Measurements from ENCODE around the gene PSEN2. TPM values are rescaled to one million over a fixed set of nuclear protein-coding genes. Genes with fewer than 3 reads are reported as not detected.

Gene PSEN2
- total RNA-seq, 1 donor from 2014 or later: 12.4 TPM

DNA sequence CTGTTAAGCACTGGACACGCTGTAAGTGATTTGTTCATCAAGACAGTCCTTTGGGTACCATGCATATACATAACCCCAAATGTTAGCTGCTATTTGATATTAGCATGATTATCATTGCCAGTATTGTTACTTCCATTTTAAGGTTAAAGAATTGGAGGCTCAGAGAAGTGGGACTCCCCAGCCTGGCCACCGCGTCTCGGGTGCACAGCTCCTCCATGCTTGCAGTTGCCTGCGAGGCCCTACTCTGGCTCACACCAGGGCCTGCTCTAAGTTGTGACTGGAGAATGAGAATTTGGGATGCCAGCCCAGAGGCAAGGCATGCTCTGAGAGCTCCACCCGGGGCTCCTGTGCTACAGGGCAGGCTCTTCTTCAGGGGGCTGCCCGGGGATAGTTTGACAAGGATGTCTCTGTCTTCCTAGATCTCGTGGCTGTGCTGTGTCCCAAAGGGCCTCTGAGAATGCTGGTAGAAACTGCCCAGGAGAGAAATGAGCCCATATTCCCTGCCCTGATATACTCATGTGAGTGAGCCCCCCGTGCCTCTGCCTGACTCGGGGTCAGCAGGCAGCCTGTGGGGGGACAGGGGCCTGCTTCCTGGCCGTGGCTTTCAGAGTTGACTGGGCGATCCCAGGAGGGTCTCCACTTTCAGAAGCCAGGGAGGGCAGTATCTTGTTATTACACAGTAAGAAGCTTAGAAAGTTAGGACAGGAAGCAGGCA, 19.4 kb downstream of the PSEN2 start:
- TF ChIP-seq, protein P1, sequence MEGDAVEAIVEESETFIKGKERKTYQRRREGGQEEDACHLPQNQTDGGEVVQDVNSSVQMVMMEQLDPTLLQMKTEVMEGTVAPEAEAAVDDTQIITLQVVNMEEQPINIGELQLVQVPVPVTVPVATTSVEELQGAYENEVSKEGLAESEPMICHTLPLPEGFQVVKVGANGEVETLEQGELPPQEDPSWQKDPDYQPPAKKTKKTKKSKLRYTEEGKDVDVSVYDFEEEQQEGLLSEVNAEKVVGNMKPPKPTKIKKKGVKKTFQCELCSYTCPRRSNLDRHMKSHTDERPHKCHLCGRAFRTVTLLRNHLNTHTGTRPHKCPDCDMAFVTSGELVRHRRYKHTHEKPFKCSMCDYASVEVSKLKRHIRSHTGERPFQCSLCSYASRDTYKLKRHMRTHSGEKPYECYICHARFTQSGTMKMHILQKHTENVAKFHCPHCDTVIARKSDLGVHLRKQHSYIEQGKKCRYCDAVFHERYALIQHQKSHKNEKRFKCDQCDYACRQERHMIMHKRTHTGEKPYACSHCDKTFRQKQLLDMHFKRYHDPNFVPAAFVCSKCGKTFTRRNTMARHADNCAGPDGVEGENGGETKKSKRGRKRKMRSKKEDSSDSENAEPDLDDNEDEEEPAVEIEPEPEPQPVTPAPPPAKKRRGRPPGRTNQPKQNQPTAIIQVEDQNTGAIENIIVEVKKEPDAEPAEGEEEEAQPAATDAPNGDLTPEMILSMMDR (IDR thresholded peaks at IDR 0.05; ENCODE audit: unreplicated experiment): no peak
- no peaks in the 10 kb centered on the region for H3K4me1 Mint-ChIP-seq
- H3K36me3 Mint-ChIP-seq: peaks cover 13% of the 10 kb centered on the region
- no peak overlapping the region for H3K4me3 Mint-ChIP-seq
- no peaks in the 10 kb centered on the region for H3K9me3 Mint-ChIP-seq
- DNase-seq (ENCODE audit: low spot score in 2 of 2, unreplicated experiment in 2 of 2): no peak
- no peak overlapping the region for H3K27ac Mint-ChIP-seq
- no peaks in the 10 kb centered on the region for H3K27me3 Mint-ChIP-seq (ENCODE audit: low read depth)

DNA sequence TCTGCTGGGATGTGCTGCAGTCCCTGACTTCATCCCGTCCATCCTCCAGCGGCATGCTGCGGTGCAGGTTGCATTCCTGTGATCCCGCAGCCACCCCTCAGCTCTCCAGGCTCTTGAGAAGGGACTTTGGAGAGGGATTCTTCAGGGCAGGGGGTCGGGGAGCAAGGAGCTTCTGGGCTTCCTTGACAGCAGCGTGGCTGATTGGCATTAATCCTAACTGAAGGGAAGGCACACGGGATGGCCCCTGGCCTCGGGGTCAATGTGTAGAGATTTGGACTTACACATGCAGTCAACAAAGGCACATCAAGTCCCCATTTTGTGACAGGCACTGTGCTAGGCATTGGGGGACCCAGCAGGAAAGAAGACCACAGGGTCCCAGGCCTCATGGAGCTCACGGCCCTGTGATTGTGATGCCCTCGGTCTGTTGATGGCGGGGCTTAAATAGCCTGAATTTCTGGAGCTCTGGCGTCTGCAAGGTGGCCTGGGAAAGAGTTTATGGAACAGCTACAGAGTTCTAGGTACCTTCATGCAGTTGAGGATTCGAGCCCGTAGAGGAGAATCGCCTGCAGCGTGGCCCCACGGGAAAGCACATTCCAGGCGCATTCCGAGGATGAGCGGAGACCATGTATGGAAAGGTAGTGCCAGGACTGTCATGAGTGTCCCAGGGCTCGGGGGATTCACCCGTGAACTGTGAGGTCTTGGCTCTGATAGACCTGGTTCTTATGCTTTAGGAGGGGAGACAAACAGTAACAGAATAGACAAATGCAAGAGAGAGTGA, 20.1 kb downstream of the PSEN2 start:
- Mint-ChIP-seq H3K36me3 (peaks cover 9% of the 10 kb centered on the region), H3K4me3 (no peak overlapping the region), H3K27me3 (ENCODE audit: low read depth) (no peaks in the 10 kb centered on the region), H3K9me3 (no peaks in the 10 kb centered on the region), H3K27ac (no peak overlapping the region), H3K4me1 (no peaks in the 10 kb centered on the region)
- TF ChIP-seq, protein P1 (IDR thresholded peaks at IDR 0.05; ENCODE audit: unreplicated experiment): no peak
- no peak for DNase-seq (ENCODE audit: low spot score in 2 of 2, unreplicated experiment in 2 of 2)

DNA sequence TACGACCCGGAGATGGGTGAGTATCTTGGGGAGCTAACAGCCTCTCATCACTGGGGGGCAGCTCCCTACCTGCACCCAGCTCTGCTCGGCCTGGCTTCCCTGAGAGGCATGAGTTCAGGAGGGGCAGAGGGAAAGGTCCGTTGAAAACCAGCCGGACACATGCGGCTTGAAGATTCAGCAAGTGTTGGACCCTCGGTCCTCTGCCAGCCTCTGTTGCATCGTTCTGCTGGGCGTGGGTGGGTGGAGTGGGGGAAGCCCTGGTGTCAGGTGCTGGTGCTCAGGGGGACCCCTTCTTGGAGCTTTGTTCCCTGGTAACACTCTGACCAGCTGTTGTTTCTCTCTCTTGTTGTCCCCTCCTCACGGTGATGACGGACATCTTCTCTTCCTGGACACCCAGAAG, 20.9 kb downstream of the PSEN2 start:
- Mint-ChIP-seq H3K9me3 (no peaks in the 10 kb centered on the region), H3K4me1 (no peaks in the 10 kb centered on the region), H3K27ac (no peak overlapping the region), H3K36me3 (peaks cover 8% of the 10 kb centered on the region), H3K4me3 (no peak overlapping the region), H3K27me3 (ENCODE audit: low read depth) (no peaks in the 10 kb centered on the region)
- TF ChIP-seq, protein P1 (IDR thresholded peaks at IDR 0.05; ENCODE audit: unreplicated experiment): no peak
- no peak for DNase-seq (ENCODE audit: low spot score in 2 of 2, unreplicated experiment in 2 of 2)

DNA sequence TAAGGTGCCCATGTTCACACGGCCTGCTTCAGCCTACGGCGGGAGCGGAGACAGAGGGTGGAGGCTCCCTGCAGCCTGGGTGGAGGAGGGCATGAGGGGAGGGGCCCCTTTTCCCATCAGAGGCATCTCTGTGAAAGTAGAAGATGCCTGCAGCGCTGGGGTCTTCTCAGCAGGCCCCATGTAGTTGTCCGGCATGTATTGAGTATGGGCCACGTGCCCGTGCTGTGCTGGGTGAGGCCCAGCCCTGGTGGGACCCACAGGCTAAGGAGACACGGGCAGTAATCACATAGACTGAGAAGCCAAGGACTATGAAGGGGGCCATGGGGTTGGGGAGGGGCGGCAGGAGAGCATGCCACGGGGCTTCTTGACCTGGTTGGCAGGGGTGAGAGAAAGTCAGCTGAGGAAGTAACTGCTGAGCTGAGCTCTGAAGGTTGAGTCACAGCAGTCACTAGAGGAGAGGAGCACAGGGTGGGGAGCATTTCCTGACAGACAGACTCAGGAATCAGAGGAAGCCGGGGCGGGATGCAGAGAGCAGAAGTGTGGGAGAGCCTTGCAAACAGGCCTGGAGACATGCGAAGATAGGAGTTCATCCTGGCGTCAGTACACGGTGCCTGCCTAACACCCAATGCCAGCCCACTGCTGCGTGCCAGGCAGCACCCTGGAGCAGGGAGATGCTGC, 21.6 kb downstream of the PSEN2 start:
- H3K27me3 Mint-ChIP-seq (ENCODE audit: low read depth): no peaks in the 10 kb centered on the region
- peaks cover 10% of the 10 kb centered on the region for H3K36me3 Mint-ChIP-seq
- no peaks in the 10 kb centered on the region for H3K9me3 Mint-ChIP-seq
- no peak overlapping the region for H3K27ac Mint-ChIP-seq
- TF ChIP-seq, protein P1 (IDR thresholded peaks at IDR 0.05; ENCODE audit: unreplicated experiment): no peak
- H3K4me3 Mint-ChIP-seq: no peak overlapping the region
- no peaks in the 10 kb centered on the region for H3K4me1 Mint-ChIP-seq
- no peak for DNase-seq (ENCODE audit: low spot score in 2 of 2, unreplicated experiment in 2 of 2)

DNA sequence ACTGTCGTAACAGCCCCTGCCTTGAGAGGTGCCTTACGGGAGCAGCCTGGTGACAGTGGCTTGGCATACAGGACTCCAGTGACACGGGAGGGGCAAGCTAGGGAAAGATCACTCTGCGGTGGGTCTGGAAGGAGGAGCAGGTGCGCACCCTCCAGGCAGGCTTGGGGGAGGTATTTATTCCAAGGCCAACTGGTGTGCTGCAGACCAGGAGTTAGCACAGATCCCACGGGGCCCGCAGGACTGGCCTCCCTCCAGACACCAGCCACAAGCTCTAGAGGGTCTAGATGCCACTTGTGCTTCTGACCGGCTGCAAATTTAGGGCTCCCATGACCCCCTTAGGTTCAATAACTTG, 22.1 kb downstream of the PSEN2 start:
- peaks cover 13% of the 10 kb centered on the region for H3K36me3 Mint-ChIP-seq
- H3K9me3 Mint-ChIP-seq: no peaks in the 10 kb centered on the region
- H3K27ac Mint-ChIP-seq: no peak overlapping the region
- H3K27me3 Mint-ChIP-seq (ENCODE audit: low read depth): no peaks in the 10 kb centered on the region
- TF ChIP-seq, protein P1 (IDR thresholded peaks at IDR 0.05; ENCODE audit: unreplicated experiment): no peak
- no peak overlapping the region for H3K4me3 Mint-ChIP-seq
- H3K4me1 Mint-ChIP-seq: no peaks in the 10 kb centered on the region
- DNase-seq (ENCODE audit: low spot score in 2 of 2, unreplicated experiment in 2 of 2): no peak

Measured in mesothelial cell of epicardium (in vitro differentiated cells).